Measurements from ENCODE around the gene IL1RAPL2.
"Not testable (repeated sequence)": the region's sequence is repeated elsewhere in the genome, so short reads cannot be mapped to it uniquely, and the experiment has no call there.

The IL1RAPL2 gene

DNA sequence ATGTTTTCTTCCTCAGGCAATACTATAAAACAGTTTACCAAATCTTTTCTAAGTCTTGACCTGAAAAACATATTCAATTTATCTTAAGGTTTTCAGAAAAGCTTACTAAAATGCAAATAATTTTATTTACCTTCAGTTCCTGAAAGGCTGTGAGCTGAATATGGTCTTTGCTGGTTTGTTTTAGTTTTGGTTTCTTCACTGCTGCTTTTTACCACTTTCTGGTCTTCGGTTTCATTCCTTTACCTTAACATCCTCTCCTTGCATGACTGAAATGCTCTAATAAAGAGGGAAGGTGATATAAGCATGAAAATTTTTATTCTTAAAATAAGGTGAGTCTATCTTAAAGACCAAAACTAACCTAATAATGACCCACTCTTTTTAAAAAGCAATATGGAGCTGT lies 1159.2 kb downstream of the IL1RAPL2 start:
- DNase-seq: no peak

DNA sequence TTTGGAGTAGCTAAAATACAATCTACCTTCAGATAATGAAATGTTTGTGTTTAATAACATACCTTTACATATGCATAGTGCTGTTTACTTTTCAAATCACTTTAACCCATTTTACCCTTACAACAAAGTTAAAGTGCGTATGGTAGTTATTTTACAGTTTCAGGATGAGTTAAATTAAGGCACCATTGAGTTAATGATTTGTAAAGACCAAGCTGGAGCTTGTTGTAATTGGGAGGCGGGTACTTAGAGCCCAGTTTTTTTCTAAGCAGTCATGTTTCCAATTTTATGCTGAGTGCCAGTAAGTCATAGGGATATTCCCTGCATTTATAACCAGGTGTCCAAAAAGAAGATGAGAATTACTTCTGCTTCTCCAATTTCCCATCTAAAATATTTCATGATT lies 1172.2 kb downstream of the IL1RAPL2 start:
- no peak for DNase-seq

DNA sequence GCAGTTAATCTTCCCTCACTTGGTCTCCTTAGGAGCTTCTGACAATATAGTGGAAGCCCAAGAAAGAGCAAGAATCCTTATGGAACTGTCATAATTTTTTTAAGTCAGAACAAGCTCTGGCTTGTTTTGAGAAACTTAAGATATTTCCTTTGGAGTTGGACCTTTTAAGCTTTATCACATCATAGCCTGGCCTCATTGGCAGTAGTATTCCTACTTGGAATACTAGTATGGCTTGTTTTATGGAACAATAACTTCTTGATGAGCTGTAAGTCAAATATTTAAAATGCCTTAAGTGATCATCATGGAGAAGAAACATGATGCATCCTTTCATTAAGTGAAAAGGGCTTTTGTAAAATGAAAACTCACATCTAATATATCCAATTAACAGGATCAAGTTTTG lies 1178.3 kb downstream of the IL1RAPL2 start:
- no peak for DNase-seq

DNA sequence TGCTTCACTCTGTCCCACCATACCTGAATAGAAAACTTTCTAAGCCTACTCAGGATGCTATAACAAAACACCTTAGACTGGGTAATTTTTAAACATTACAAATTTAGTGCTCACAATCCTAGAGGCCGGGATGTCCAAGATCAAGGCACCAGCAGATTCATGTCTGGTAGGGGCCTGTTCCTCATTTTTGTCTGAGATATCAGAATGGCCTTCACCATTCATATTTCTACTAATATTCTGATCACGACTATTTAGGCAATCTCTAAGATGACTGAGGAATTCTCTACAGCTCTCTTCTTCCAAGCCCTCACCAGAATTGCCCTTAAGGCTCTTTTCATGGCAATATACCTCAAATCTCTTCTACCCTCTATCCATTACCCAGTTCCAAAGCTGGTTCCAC lies 1178.9 kb downstream of the IL1RAPL2 start:
- no peak for DNase-seq

DNA sequence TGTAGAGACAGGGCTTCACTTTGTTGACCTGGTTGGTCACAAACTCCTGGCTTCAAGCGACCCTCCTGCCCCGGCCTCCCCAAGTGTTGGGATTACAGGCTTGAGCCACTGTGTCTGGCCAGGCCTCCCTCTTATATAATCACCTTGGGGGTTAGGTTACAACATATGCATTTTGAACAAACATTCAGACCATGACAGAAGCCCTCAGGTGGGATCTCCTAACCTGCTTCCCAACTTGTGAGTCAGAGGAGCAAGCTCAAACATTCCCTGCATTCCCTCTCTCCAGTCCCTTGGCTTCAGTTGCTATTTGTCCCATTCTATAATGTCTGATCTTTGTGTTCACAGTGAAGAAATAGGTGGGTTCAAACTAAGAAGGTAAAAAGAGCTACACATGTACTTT lies 1179.9 kb downstream of the IL1RAPL2 start:
- DNase-seq: no peak

DNA sequence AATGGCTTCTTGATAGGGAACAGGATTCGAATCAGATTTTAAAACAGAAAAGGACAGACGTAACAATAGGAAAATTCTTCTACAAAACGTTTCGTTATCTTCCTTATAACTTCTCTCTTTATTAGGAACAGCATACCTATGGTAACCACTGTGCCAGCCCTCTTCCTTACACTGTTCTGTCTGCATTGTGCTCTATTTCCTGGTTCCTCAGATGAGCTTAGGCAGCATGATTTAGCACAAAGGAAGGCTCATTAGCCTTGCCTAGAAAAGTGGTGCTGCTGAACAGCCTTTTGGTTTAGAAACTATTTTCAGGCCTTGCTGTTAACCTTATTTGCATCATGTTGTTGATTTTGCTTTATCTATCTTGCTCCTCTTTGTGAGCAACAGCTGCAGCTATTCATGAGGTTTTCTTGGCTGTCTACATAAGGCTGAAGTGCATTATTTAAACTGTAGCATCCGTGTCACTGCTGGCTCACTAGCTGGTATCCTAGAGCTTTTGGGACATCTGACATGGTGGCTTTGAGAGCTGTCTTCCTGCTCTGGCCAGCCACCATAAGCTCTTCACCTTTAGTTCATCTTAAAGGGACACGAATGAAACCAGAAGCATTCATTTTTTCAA lies 1186.4 kb downstream of the IL1RAPL2 start:
- no peak for DNase-seq

DNA sequence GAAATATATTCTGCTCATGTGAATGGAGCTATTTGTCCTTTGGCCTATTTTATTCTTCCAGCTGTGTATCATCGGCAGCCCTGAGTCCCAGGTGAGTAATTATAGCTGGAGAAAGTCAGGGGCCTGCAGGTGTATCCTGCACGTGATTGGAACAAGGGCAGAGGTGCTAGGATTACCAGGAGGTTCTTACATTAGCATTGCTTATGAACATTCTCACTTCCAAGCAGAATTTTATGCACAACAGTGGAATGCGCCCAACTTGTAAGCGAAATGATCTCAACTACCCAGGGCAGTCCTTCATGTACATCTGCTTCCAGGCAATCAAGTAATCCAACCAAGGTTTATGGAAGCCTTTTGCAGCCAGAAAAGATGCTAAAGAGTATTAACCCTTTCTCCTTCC lies 1187.4 kb downstream of the IL1RAPL2 start:
- DNase-seq: no peak

DNA sequence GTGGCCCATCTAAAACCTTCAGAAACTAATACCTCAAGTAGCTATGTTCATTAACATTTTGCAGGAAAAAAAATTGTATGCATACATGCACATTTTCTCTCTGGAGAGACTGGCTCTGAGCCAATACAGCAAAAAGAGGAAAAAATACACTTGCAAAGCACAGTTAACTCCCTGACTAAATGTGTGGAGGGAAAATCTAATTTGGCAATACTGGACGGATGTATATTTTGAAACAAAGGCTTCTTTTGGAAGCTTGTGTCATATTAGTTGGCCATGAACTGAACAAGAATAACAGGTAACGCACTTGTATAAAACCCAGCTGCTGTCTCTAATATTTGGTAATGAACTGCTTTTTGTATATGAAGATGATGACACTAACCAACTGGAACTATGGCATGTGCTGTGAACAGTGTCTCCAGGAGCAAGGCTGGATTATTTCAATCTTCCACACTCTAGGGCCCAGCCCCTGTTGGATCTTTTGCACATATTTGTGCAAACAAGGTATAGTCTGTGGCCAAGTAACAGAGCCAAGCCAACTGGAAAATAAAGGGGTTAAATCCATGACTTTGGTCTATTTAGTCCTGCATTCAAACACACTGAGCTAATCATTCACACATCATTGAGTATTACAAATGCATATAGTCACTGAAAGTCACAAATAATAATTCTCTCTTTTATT lies 1188.4 kb downstream of the IL1RAPL2 start:
- no peak for DNase-seq

DNA sequence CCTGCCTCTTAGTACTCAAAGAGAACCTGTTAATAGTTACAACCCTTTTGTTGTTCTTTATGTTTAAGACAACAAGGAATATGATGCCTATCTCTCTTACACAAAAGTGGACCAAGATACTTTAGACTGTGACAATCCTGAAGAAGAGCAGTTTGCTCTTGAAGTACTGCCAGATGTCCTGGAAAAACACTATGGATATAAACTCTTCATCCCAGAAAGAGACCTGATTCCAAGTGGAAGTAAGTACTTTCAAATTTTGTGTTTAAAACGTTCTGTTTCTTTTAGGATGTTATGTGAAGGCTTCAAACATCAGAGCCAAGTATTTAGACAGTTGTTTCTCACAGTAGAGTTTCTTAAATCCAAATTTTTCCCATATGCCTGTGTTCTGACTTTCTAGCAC lies 1189.1 kb downstream of the IL1RAPL2 start:
- DNase-seq: no peak

DNA sequence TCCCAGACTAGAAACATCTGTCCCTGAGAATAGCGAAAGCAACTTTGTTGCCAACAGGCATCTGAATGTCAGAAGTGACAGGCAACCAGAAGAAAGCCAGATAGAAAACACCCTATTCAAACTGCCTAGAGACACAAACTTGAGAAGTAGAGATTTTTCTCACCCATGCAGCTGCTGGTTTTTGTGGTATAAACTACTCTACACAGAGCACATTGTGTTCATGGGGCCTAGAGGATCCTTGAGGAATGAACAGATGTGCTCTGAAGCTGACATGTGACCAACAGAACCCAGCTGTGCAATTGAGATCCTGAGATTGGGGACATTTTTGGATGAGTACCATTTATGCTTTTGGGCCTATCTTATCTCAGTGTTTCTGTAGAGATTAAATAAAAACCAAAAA lies 1192.8 kb downstream of the IL1RAPL2 start:
- DNase-seq: no peak

DNA sequence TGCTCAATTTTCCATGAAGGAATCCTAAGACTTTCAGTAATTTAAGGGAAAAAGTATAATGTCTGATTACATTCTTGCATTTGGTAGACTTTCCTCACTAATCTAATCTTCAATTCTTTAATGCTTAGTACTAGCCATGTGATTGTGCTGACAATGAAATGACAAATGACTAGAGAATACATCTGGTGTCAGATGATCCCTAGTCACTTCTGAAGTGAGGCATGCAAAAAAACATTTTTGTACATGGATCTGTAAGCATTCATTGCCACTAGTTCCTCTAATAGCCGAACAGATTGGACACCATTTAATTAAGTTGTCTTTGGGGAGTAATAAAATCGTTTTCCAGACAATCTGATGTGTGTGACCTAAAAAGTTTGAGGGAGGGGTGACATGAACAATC lies 1193.6 kb downstream of the IL1RAPL2 start:
- DNase-seq: no peak

DNA sequence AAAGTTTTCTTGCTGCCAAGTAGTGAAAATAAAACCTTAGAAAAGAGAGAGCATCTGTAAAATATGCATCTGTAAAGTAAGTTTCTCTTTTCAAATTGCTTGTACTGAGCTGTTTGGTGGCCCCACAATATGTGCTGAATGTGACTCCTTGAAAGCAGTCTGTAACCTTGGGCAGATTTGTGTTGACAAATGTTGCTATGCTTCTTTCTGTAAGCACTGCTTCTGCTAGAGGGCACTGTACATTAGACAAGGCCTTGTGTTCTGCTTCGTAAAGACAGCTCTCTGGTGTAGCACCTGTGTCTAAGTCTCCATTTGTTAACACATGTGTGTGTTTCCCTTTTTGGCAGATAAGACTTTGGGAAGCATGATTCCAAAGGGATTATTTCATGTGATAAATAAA lies 1199.7 kb downstream of the IL1RAPL2 start:
- no peak for DNase-seq

DNA sequence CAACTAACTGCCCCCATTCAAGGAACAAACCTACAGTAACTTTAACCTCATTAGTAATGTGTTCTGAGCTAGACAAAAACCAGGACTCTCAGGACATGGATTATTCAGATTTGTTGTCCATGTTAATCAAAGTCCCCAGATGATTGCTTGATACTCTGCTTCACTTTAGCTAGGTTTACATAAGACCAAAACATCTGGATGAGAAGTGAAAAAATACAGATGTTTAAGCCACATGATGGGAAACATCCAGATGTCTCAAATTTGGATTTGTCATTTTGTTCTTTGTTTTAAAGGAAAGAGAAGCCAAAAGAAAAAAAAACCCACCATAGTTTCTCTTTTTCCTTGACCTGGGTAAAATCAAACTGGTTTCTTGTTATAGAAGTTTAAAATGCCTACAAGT lies 1207.8 kb downstream of the IL1RAPL2 start:
- no peak for DNase-seq

DNA sequence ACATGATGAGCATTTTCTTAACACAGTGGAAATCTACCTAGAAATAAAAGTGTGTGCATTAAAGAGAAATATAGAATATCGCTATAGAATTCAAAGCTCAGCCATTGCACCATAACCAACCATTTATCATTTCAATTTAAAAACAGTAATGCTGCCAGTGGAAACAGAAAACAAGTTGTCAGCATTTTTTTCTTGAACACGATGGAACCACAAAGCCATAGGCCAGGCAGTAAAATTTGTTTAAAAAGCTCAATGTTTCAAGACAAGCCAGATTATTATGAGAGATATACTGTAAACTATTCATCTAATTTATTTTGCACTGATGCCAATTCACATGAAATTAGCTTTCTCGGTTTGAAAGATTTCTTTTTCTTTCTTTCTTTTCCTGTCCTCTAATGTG lies 1209.7 kb downstream of the IL1RAPL2 start:
- no peak for DNase-seq

DNA sequence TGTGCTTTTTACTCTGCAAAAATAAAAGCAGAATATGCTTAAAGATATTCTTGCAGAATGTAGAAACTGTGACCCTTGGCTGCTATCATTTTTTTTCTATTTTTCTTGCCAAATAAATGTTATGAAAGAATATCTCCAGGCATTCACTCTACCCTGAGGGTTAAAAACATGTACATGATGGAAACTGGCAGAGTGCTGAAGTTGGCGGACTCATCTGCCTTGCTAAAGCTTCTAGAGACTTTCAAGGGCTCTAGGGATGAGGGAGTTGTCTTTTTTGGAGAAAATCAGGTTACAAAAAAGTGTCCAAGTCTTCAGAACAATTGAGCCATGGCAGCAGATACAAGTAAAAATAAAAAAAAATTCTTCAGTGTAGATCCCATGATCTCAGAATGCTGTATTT lies 1215.8 kb downstream of the IL1RAPL2 start:
- DNase-seq: no peak

DNA sequence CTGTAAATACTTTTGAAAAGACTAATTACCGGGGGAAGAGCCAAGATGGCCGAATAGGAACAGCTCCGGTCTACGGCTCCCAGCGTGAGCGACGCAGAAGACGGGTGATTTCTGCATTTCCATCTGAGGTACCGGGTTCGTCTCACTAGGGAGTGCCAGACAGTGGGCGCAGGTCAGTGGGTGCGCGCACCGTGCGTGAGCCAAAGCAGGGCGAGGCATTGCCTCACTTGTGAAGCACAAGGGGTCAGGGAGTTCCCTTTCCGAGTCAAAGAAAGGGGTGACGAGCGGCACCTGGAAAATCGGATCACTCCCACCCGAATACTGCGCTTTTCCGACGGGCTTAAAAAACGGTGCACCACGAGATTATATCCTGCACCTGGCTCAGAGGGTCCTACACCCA lies 1230.9 kb downstream of the IL1RAPL2 start:
- not testable (repeated sequence) for DNase-seq

DNA sequence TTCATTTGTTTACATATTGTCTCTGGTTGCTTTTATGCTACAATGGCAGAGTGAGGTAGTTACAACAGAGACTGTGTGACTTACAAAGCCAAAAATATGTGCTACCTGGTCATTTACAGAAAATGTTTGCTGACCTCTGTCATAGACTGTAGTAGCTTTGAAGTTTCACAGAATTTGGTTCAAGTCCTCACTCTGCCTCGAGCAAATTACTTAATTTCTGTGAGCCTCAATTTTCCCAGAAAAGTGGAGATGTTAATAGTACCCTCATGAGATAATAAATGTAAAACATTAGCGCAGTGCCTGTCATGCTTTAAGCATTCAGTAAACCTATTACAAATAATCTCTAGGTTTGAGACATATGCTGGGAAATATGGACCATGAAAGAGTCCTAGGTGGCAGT lies 1237.9 kb downstream of the IL1RAPL2 start:
- no peak for DNase-seq

DNA sequence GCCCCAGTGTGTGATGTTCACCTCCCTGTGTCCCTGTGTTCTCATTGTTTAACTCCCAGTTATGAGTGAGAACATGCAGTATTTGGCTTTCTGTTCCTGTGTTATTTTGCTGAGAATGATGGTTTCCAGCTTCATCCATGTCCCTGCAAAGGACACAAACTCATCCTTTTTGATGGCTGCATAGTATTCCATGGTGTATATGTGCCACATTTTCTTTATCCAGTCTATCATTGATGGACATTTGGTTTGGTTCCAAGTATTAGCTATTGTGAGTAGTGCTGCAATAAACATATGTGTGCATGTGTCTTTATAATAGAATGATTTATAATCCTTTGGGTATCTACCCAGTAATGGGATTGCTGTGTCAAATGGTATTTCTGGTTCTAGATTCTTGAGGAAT lies 1239.7 kb downstream of the IL1RAPL2 start:
- DNase-seq: not testable (repeated sequence)

DNA sequence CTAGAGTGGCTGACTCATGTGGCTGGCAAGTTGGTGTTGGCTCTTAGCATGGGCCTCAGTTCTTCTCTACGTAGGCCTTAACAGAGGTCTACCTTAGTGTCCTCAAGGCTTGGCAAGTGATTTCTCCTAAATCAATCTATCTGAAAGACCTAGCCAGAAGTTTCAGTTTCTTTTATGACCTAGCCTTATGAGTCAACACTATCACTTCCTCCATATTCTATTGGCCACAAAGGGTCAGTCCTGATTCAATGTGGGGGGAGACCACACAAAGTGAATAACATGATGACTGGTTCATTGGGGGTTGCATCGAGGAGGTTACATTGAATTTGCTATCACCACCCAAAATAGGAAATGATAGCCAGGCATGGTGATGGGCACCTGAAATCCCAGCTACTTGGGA lies 1250.5 kb downstream of the IL1RAPL2 start:
- no peak for DNase-seq

Measured in NCI-H226 (cell line).